Measurements from ENCODE around the gene LRIG1. TPM values are rescaled to one million over a fixed set of nuclear protein-coding genes. Genes with fewer than 3 reads are reported as not detected.

LRIG1 gene
- polyA plus RNA-seq, 6 donors from 2014 or later: 9.8 to 20.7 (median 12.5) TPM

GRCh38 chr3:66454464-66454859, 46.4 kb downstream of the LRIG1 start:
- H3K27me3 Mint-ChIP-seq: no peaks in the 10 kb centered on the region
- no peak overlapping the region for H3K27ac Mint-ChIP-seq
- no peak overlapping the region for H3K4me3 Mint-ChIP-seq
- ATAC-seq (ENCODE audit: low read depth in 2 of 2) (no peak), DNase-seq (no peak)
- H3K9me3 Mint-ChIP-seq: no peaks in the 10 kb centered on the region
- H3K36me3 Mint-ChIP-seq: no peaks in the 10 kb centered on the region
- H3K4me1 Mint-ChIP-seq: peaks cover 0 to 3% (median 0%) of the 10 kb centered on the region in 3 donors

- no peaks in the 10 kb centered on the region for H3K27me3 Mint-ChIP-seq
- no peak overlapping the region for H3K4me3 Mint-ChIP-seq
- peaks cover 0 to 3% (median under 1%) of the 10 kb centered on the region in 3 donors for H3K4me1 Mint-ChIP-seq
- H3K27ac Mint-ChIP-seq: no peak overlapping the region
- no peaks in the 10 kb centered on the region for H3K36me3 Mint-ChIP-seq
- H3K9me3 Mint-ChIP-seq: no peaks in the 10 kb centered on the region
- ATAC-seq (ENCODE audit: low read depth in 2 of 2) (no peak), DNase-seq (no peak)
These were observed 47.0 kb downstream of the LRIG1 start for GRCh38 chr3:66453651-66454463.

- Mint-ChIP-seq H3K9me3 (no peaks in the 10 kb centered on the region), H3K27ac (peak overlapping the region in 2 of 6 donors; percentile 60 to 63), H3K4me1 (peaks cover 0 to 5% (median 3%) of the 10 kb centered on the region in 3 donors), H3K36me3 (no peaks in the 10 kb centered on the region), H3K4me3 (no peak overlapping the region), H3K27me3 (no peaks in the 10 kb centered on the region)
- no peak for ATAC-seq (ENCODE audit: low read depth in 2 of 2)
- no peak for DNase-seq
These were observed 48.4 kb downstream of the LRIG1 start for GRCh38 chr3:66452303-66453011.

GRCh38 chr3:66451766-66452165, 49.1 kb downstream of the LRIG1 start:
- no peaks in the 10 kb centered on the region for H3K36me3 Mint-ChIP-seq
- peak overlapping the region in 1 of 8 donors; percentile 37 for H3K4me3 Mint-ChIP-seq
- DNase-seq (no peak), ATAC-seq (ENCODE audit: low read depth in 2 of 2) (no peak)
- H3K27me3 Mint-ChIP-seq: no peaks in the 10 kb centered on the region
- H3K9me3 Mint-ChIP-seq: no peaks in the 10 kb centered on the region
- H3K4me1 Mint-ChIP-seq: peaks cover 0 to 5% (median 3%) of the 10 kb centered on the region in 3 donors
- H3K27ac Mint-ChIP-seq: peak overlapping the region in 1 of 6 donors; percentile 16

GRCh38 chr3:66450390-66451022, 50.3 kb downstream of the LRIG1 start:
- H3K27me3 Mint-ChIP-seq: no peaks in the 10 kb centered on the region
- no peak overlapping the region for H3K27ac Mint-ChIP-seq
- H3K4me1 Mint-ChIP-seq: peaks cover 0 to 5% (median 3%) of the 10 kb centered on the region in 3 donors
- DNase-seq (no peak), ATAC-seq (ENCODE audit: low read depth in 2 of 2) (no peak)
- H3K36me3 Mint-ChIP-seq: no peaks in the 10 kb centered on the region
- no peak overlapping the region for H3K4me3 Mint-ChIP-seq
- H3K9me3 Mint-ChIP-seq: no peaks in the 10 kb centered on the region

- ATAC-seq (ENCODE audit: low read depth in 2 of 2) (no peak), DNase-seq (no peak)
- Mint-ChIP-seq H3K27ac (no peak overlapping the region), H3K9me3 (no peaks in the 10 kb centered on the region), H3K36me3 (no peaks in the 10 kb centered on the region), H3K4me3 (no peak overlapping the region), H3K4me1 (peaks cover 0 to 5% (median 3%) of the 10 kb centered on the region in 3 donors), H3K27me3 (no peaks in the 10 kb centered on the region)
These were observed 51.3 kb downstream of the LRIG1 start for GRCh38 chr3:66449411-66449974.

- no peak for DNase-seq
- Mint-ChIP-seq H3K36me3 (no peaks in the 10 kb centered on the region), H3K27me3 (peaks cover 0 to 8% (median 0%) of the 10 kb centered on the region in 3 donors), H3K4me1 (peaks cover 10 to 16% (median 11%) of the 10 kb centered on the region in 3 donors), H3K9me3 (no peaks in the 10 kb centered on the region), H3K4me3 (no peak overlapping the region), H3K27ac (no peak overlapping the region)
- ATAC-seq (ENCODE audit: low read depth in 2 of 2): no peak
These were observed 56.6 kb downstream of the LRIG1 start for GRCh38 chr3:66444146-66444644.

GRCh38 chr3:66443118-66443803, 57.6 kb downstream of the LRIG1 start:
- Mint-ChIP-seq H3K27ac (no peak overlapping the region), H3K27me3 (peaks cover 0 to 8% (median 0%) of the 10 kb centered on the region in 3 donors), H3K36me3 (no peaks in the 10 kb centered on the region), H3K4me3 (no peak overlapping the region), H3K4me1 (peaks cover 10 to 12% (median 11%) of the 10 kb centered on the region in 3 donors), H3K9me3 (no peaks in the 10 kb centered on the region)
- ATAC-seq (ENCODE audit: low read depth in 2 of 2): no peak
- DNase-seq: no peak

- ATAC-seq (ENCODE audit: low read depth in 2 of 2): no peak
- DNase-seq: no peak
- Mint-ChIP-seq H3K9me3 (no peaks in the 10 kb centered on the region), H3K36me3 (no peaks in the 10 kb centered on the region), H3K4me1 (peaks cover 10 to 12% (median 11%) of the 10 kb centered on the region in 3 donors), H3K27ac (no peak overlapping the region), H3K4me3 (no peak overlapping the region), H3K27me3 (peaks cover 0 to 8% (median 0%) of the 10 kb centered on the region in 3 donors)
These were observed 58.3 kb downstream of the LRIG1 start for GRCh38 chr3:66442254-66443117.

- H3K36me3 Mint-ChIP-seq: no peaks in the 10 kb centered on the region
- peaks cover 10 to 12% (median 11%) of the 10 kb centered on the region in 3 donors for H3K4me1 Mint-ChIP-seq
- DNase-seq (no peak), ATAC-seq (ENCODE audit: low read depth in 2 of 2) (no peak)
- H3K27me3 Mint-ChIP-seq: peaks cover 0 to 8% (median 0%) of the 10 kb centered on the region in 3 donors
- H3K4me3 Mint-ChIP-seq: peak overlapping the region in 1 of 8 donors; percentile 22
- H3K9me3 Mint-ChIP-seq: no peaks in the 10 kb centered on the region
- no peak overlapping the region for H3K27ac Mint-ChIP-seq
These were observed 59.1 kb downstream of the LRIG1 start for GRCh38 chr3:66441692-66442091.

GRCh38 chr3:66441129-66441528, 59.7 kb downstream of the LRIG1 start:
- Mint-ChIP-seq H3K27ac (peak overlapping the region in 1 of 6 donors; percentile 56), H3K4me3 (no peak overlapping the region), H3K9me3 (no peaks in the 10 kb centered on the region), H3K27me3 (peaks cover 0 to 8% (median 0%) of the 10 kb centered on the region in 3 donors), H3K4me1 (peaks cover 10 to 12% (median 11%) of the 10 kb centered on the region in 3 donors), H3K36me3 (no peaks in the 10 kb centered on the region)
- ATAC-seq (ENCODE audit: low read depth in 2 of 2) (no peak), DNase-seq (no peak)
